GM21367 (cell line): ENCODE measurements around the gene PIGV.
"Not testable (repeated sequence)": the region's sequence is repeated elsewhere in the genome, so short reads cannot be mapped to it uniquely, and the experiment has no call there.

Experiments
- ATAC-seq: cut with Tn5 transposase; IDR thresholded peaks from one replicate; pipeline ENCODE4 v1.9.1; 2021; ENCODE audit not compliant: unreplicated experiment

PIGV gene

GRCh38 chr1:26831546-26832248 lies 43.9 kb downstream of the PIGV start:
- no peak for ATAC-seq

GRCh38 chr1:26832249-26832960 lies 44.7 kb downstream of the PIGV start:
- no peak for ATAC-seq

GRCh38 chr1:26833432-26834405 lies 46.0 kb downstream of the PIGV start:
- ATAC-seq, result peak; percentile 70

- ATAC-seq, result not testable (repeated sequence)
These were observed 49.9 kb downstream of the PIGV start for GRCh38 chr1:26837665-26838064.

GRCh38 chr1:26838474-26839338 lies 51.0 kb downstream of the PIGV start:
- peak; percentile 76 for ATAC-seq

- no peak for ATAC-seq
These were observed 51.6 kb downstream of the PIGV start for GRCh38 chr1:26839339-26839722.

- ATAC-seq, result no peak
These were observed 52.0 kb downstream of the PIGV start for GRCh38 chr1:26839779-26840178.

- no peak for ATAC-seq
These were observed 56.9 kb downstream of the PIGV start for GRCh38 chr1:26844424-26845196.

GRCh38 chr1:26847826-26848225 lies 60.1 kb downstream of the PIGV start:
- ATAC-seq, result not testable (repeated sequence)
